ENCODE results near the gene TMPRSS2. TPM values are rescaled to one million over a fixed set of nuclear protein-coding genes. Genes with fewer than 3 reads are reported as not detected.

The TMPRSS2 gene
- total RNA-seq, 1 experiment from 2014 or later, result not detected

- TF ChIP-seq CTCF (IDR thresholded peaks at IDR 0.05; ENCODE audit: unreplicated experiment), result no peak
- no TSS peak for BruUV-seq (replicated peaks)
- Mint-ChIP-seq H3K36me3 (ENCODE audit: insufficient read depth, unreplicated experiment) (no peaks in the 10 kb centered on the region), H3K9me3 (ENCODE audit: unreplicated experiment) (no peaks in the 10 kb centered on the region), H3K27me3 (ENCODE audit: insufficient read depth, unreplicated experiment) (peaks cover 39% of the 10 kb centered on the region), H3K4me3 (ENCODE audit: unreplicated experiment) (no peak overlapping the region), H3K4me1 (ENCODE audit: insufficient read depth, unreplicated experiment) (no peaks in the 10 kb centered on the region), H3K27ac (ENCODE audit: low read depth, unreplicated experiment) (no peak overlapping the region)
- DNase-seq (ENCODE audit: unreplicated experiment), result no peak
- CTCF ChIA-PET, result no interaction called here
- intact Hi-C loops (cut with micrococcal nuclease), result no loop called here
- POLR2A ChIA-PET, result no interaction called here
Observed at GRCh38 chr21:41536827-41537103, 28.8 kb upstream of the TMPRSS2 start.

GRCh38 chr21:41536076-41536826 lies 28.3 kb upstream of the TMPRSS2 start:
- no peak for TF ChIP-seq CTCF (IDR thresholded peaks at IDR 0.05; ENCODE audit: unreplicated experiment)
- Mint-ChIP-seq H3K27me3 (ENCODE audit: insufficient read depth, unreplicated experiment) (peaks cover 39% of the 10 kb centered on the region), H3K36me3 (ENCODE audit: insufficient read depth, unreplicated experiment) (no peaks in the 10 kb centered on the region), H3K27ac (ENCODE audit: low read depth, unreplicated experiment) (no peak overlapping the region), H3K4me1 (ENCODE audit: insufficient read depth, unreplicated experiment) (no peaks in the 10 kb centered on the region), H3K9me3 (ENCODE audit: unreplicated experiment) (no peaks in the 10 kb centered on the region), H3K4me3 (ENCODE audit: unreplicated experiment) (no peak overlapping the region)
- intact Hi-C loops (cut with micrococcal nuclease), result no loop called here
- ChIA-PET CTCF (interaction anchor here (0.6 to 0.7 kb wide), 2 partner anchors 42 to 416 kb away, joined by 3 read pairs; no protein-coding TSS in a partner anchor), POLR2A (no interaction called here)
- BruUV-seq (replicated peaks), result no TSS peak
- DNase-seq (ENCODE audit: unreplicated experiment), result no peak

DNA sequence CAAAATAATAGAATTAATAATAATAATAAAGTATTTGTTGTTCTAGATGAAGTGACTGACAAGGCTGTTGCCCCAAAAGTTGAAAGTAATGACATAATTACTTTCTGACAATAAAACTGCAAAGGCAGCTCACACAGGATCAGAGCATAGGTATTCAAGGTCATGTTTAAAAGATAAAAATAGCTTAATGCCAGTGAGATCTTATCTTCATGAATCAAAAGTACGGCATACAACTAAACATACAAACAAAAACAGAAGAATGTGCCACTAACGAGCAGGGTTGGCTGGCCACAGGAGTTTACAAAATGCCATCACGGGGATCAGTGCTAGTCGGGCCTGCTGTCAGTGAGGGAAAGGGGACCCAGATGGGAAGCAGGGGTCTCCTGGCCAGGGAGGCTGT lies 22.4 kb upstream of the TMPRSS2 start:
- Mint-ChIP-seq H3K36me3 (ENCODE audit: insufficient read depth, unreplicated experiment) (no peaks in the 10 kb centered on the region), H3K4me3 (ENCODE audit: unreplicated experiment) (no peak overlapping the region), H3K27me3 (ENCODE audit: insufficient read depth, unreplicated experiment) (peaks cover 38% of the 10 kb centered on the region), H3K4me1 (ENCODE audit: insufficient read depth, unreplicated experiment) (no peaks in the 10 kb centered on the region), H3K9me3 (ENCODE audit: unreplicated experiment) (no peaks in the 10 kb centered on the region), H3K27ac (ENCODE audit: low read depth, unreplicated experiment) (no peak overlapping the region)
- no peak for DNase-seq (ENCODE audit: unreplicated experiment)
- intact Hi-C loops (cut with micrococcal nuclease), result no loop called here
- POLR2A ChIA-PET, result no interaction called here
- TF ChIP-seq CTCF (IDR thresholded peaks at IDR 0.05; ENCODE audit: unreplicated experiment), result no peak
- no TSS peak for BruUV-seq (replicated peaks)
- CTCF ChIA-PET, result no interaction called here

DNA sequence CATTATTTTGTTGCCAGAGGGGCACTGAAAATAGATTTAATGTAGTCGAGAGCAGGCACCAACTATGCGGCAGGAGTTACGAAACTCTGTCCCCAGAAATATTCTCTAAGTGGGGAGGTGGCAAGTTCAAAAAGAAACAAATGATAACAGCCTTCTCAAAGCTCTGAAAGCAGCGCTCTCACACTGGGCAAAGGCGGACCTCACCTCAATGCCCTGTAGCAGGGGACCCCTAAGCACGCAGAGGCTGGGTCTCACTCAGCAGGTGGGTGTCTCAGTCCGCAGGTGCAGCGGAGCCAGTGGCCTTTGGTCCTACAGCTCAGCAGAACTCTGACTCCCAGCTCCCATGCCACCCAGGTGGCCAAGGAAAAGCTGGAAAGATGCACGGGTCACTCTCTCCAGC lies 21.8 kb upstream of the TMPRSS2 start:
- H3K9me3 Mint-ChIP-seq (ENCODE audit: unreplicated experiment), result no peaks in the 10 kb centered on the region
- intact Hi-C loops (cut with micrococcal nuclease), result no loop called here
- no peaks in the 10 kb centered on the region for H3K4me1 Mint-ChIP-seq (ENCODE audit: insufficient read depth, unreplicated experiment)
- POLR2A ChIA-PET, result no interaction called here
- H3K27me3 Mint-ChIP-seq (ENCODE audit: insufficient read depth, unreplicated experiment), result peaks cover 32% of the 10 kb centered on the region
- no peak overlapping the region for H3K27ac Mint-ChIP-seq (ENCODE audit: low read depth, unreplicated experiment)
- no peak for DNase-seq (ENCODE audit: unreplicated experiment)
- no peak overlapping the region for H3K4me3 Mint-ChIP-seq (ENCODE audit: unreplicated experiment)
- CTCF ChIA-PET, result no interaction called here
- TF ChIP-seq CTCF (IDR thresholded peaks at IDR 0.05; ENCODE audit: unreplicated experiment), result no peak
- H3K36me3 Mint-ChIP-seq (ENCODE audit: insufficient read depth, unreplicated experiment), result no peaks in the 10 kb centered on the region
- no TSS peak for BruUV-seq (replicated peaks)

Measured in MCF 10A (cell line).